ENCODE data around the gene NPPA. TPM values are rescaled to one million over a fixed set of nuclear protein-coding genes. Genes with fewer than 3 reads are reported as not detected.

The NPPA gene
- polyA plus RNA-seq, 1 experiment: not detected

DNA sequence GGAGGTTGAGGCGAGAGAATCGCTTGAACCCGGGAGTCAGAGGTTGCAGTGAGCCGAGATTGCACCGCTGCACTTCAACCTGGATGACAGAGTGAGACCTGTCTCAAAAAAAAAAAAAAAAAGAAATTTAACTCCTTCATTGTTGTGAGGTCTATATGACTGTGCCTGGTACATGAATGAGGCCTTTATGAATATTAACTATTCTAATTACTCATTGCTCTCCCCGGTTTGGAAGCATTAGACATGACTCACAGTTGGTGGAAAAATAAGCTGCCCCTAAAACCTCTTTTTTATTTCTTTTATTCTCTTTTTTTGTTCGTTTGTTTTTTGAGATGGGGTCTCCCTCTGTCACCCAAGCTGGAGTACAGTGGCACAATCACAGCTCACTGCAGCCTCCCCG is 7.8 kb upstream of the NPPA start:
- Histone ChIP-seq H3K27me3 (ENCODE audit: control insufficient read depth, insufficient read depth, low read length) (peaks cover 30% of the 10 kb centered on the region), H3K4me3 (ENCODE audit: low read depth, low read length) (no peak overlapping the region), H3K27ac (ENCODE audit: low read depth, low read length) (no peak overlapping the region), H3K9me3 (ENCODE audit: control insufficient read depth, insufficient read depth, low read length) (no peaks in the 10 kb centered on the region)
- ChIA-PET POLR2A (no interaction called here), CTCF (no interaction called here)
- no peak for DNase-seq (ENCODE audit: low read depth, low spot score)
- TF ChIP-seq, protein P1, sequence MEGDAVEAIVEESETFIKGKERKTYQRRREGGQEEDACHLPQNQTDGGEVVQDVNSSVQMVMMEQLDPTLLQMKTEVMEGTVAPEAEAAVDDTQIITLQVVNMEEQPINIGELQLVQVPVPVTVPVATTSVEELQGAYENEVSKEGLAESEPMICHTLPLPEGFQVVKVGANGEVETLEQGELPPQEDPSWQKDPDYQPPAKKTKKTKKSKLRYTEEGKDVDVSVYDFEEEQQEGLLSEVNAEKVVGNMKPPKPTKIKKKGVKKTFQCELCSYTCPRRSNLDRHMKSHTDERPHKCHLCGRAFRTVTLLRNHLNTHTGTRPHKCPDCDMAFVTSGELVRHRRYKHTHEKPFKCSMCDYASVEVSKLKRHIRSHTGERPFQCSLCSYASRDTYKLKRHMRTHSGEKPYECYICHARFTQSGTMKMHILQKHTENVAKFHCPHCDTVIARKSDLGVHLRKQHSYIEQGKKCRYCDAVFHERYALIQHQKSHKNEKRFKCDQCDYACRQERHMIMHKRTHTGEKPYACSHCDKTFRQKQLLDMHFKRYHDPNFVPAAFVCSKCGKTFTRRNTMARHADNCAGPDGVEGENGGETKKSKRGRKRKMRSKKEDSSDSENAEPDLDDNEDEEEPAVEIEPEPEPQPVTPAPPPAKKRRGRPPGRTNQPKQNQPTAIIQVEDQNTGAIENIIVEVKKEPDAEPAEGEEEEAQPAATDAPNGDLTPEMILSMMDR (IDR thresholded peaks at IDR 0.05; ENCODE audit: low read depth, low read length): no peak

DNA sequence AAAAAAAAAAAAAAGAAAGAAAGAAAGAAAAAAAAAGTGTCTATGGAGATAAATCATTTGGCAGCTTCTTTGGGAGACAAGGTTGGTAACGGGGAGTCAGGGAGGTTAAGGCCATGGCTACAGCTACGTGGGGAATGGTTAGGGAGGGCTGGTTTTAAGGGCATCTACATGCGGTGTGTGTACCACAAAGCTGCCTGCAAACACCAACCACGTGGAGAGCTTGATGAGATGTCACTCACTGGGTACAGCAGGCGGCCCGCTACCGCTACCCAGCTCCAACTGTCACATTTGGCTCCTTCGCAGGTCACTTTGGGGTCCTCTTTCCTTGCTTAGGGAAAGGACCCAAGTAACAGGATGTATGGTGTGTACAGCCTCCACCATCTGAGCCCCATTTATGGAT is 6.9 kb upstream of the NPPA start:
- H3K27ac ChIP-seq (ENCODE audit: low read depth, low read length): no peak overlapping the region
- H3K27me3 ChIP-seq (ENCODE audit: control insufficient read depth, insufficient read depth, low read length): peaks cover 27% of the 10 kb centered on the region
- CTCF ChIA-PET: no interaction called here
- POLR2A ChIA-PET: interaction anchor here (0.8 kb wide), 1 partner anchor 9 kb away, joined by 3 read pairs; no protein-coding TSS in a partner anchor
- TF ChIP-seq, protein P1 (IDR thresholded peaks at IDR 0.05; ENCODE audit: low read depth, low read length): no peak
- DNase-seq (ENCODE audit: low read depth, low spot score): no peak
- H3K9me3 ChIP-seq (ENCODE audit: control insufficient read depth, insufficient read depth, low read length): no peaks in the 10 kb centered on the region
- no peak overlapping the region for H3K4me3 ChIP-seq (ENCODE audit: low read depth, low read length)

DNA sequence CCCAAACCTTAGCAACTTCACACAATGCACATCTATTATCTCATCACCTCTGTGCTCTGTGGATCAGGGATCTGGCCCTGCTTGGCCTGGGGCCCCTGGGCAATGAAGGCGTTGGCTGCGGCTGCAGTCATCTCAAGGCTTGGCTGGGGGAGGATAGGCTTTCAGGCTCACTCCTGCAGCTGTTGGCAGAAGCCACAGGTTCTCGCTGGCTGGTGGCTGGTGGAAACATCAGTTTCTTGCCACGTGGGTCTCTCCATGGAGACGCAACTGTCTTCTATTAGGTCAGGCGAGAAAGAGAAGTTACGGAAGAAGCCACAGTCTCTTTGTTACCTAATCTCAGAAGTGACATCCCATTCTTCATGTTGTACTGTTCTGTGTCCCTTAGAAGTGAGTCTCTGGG is 3.6 kb upstream of the NPPA start:
- ChIA-PET POLR2A (no interaction called here), CTCF (no interaction called here)
- TF ChIP-seq, protein P1 (IDR thresholded peaks at IDR 0.05; ENCODE audit: low read depth, low read length): no peak
- H3K9me3 ChIP-seq (ENCODE audit: control insufficient read depth, insufficient read depth, low read length): no peaks in the 10 kb centered on the region; the same call in 1 of the 2 replicates
- DNase-seq (ENCODE audit: low read depth, low spot score): no peak
- H3K27me3 ChIP-seq (ENCODE audit: control insufficient read depth, insufficient read depth, low read length): peaks cover 7% of the 10 kb centered on the region
- H3K4me3 ChIP-seq (ENCODE audit: low read depth, low read length): no peak overlapping the region
- no peak overlapping the region for H3K27ac ChIP-seq (ENCODE audit: low read depth, low read length)

DNA sequence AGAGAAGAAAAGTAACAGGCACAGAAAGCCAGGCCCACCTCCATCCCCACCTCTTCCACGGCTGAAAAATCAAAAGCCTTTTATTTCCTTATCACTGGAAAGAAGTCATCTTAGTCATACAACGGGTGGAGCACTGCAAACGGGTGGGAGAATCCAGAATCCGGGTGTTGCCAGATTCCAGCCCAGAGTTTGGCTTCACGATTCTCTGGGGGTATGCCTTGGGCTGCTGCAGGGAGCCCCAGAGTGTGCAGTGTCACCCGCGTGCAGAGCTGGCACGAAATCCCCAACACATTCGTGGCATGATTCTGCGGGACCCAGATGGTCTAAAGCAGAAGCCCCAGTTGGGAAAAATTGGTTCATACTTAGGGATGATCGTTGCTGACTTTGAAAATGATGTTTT is 2.6 kb upstream of the NPPA start:
- Histone ChIP-seq H3K27ac (ENCODE audit: low read depth, low read length) (no peak overlapping the region), H3K9me3 (ENCODE audit: control insufficient read depth, insufficient read depth, low read length) (no peaks in the 10 kb centered on the region; the same call in 1 of the 2 replicates), H3K4me3 (ENCODE audit: low read depth, low read length) (no peak overlapping the region), H3K27me3 (ENCODE audit: control insufficient read depth, insufficient read depth, low read length) (peaks cover 7% of the 10 kb centered on the region)
- ChIA-PET CTCF (no interaction called here), POLR2A (no interaction called here)
- DNase-seq (ENCODE audit: low read depth, low spot score): no peak
- TF ChIP-seq, protein P1 (IDR thresholded peaks at IDR 0.05; ENCODE audit: low read depth, low read length): no peak

DNA sequence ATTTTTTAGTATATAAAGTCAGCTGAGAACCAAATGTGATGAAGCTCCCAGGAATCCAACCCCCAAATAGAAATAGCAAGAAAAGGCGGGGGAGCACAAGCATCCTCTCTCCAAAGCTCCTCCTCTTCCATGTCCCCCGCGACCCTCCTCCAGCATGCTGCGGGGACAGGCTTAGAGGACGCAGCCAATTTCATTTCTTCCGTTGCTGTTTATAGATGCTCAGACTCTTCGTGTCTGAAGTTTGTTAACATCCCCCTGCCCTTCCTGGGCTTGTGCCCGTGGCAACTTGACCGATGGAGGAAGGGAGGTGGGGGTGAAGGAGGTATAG is 754 bp upstream of the NPPA start:
- TF ChIP-seq, protein P1 (IDR thresholded peaks at IDR 0.05; ENCODE audit: low read depth, low read length): no peak
- no peak overlapping the region for H3K27ac ChIP-seq (ENCODE audit: low read depth, low read length)
- no peaks in the 10 kb centered on the region; the same call in 1 of the 2 replicates for H3K9me3 ChIP-seq (ENCODE audit: control insufficient read depth, insufficient read depth, low read length)
- H3K27me3 ChIP-seq (ENCODE audit: control insufficient read depth, insufficient read depth, low read length): peaks cover 5% of the 10 kb centered on the region
- CTCF ChIA-PET: interaction anchor here (1.0 kb wide), 1 partner anchor 9 kb away, joined by 3 read pairs; no protein-coding TSS in a partner anchor
- no peak for DNase-seq (ENCODE audit: low read depth, low spot score)
- H3K4me3 ChIP-seq (ENCODE audit: low read depth, low read length): no peak overlapping the region
- POLR2A ChIA-PET: interaction anchor here (1.2 kb wide), 1 partner anchor 60 kb away, joined by 7 read pairs; no protein-coding TSS in a partner anchor

Measured in AG04450 (cell line).